Thoracic aorta (tissue), 2 donors: ENCODE results near the gene TULP3. TPM values are rescaled to one million over a fixed set of nuclear protein-coding genes. Genes with fewer than 3 reads are reported as not detected.

Source experiments
- ATAC-seq: fragments of 150-250 bp; one replicate; pipeline ENCODE4 v1.8.0; 2017; ENCODE audit warnings: low read depth; ENCODE audit not compliant: insufficient number of reproducible peaks, low FRiP score
- DNase-seq: peaks from one replicate; pipeline ENCODE4 v3.0.0-alpha.2; 2020; ENCODE audit warnings: low spot score
- H3K27ac ChIP-seq, 2 donors: fragments of 200-600 bp; sonication (generic); 1 replicate in 1 of 2; 2 replicates in 1 of 2; pipeline ENCODE4 v1.5.1; 2016; ENCODE audit warnings: mild to moderate bottlenecking in 2 of 2, moderate library complexity in 2 of 2
- H3K27me3 ChIP-seq: fragments of 200-600 bp; sonication (generic); replicated peaks from 2 replicates; pipeline ENCODE4 v1.6.0; 2016; ENCODE audit warnings: mild to moderate bottlenecking; ENCODE audit not compliant: insufficient read depth
- H3K36me3 ChIP-seq: fragments of 200-600 bp; sonication (generic); one replicate; pipeline ENCODE4 v1.5.1; 2016
- H3K4me1 ChIP-seq, 2 donors: fragments of 200-600 bp; sonication (generic); 1 replicate in 1 of 2; 2 replicates in 1 of 2; pipeline versions ENCODE4 v1.5.1 to v1.6.0; 2016; ENCODE audit warnings: low read depth in 2 of 2, mild to moderate bottlenecking in 1 of 2; ENCODE audit not compliant: control insufficient read depth in 1 of 2
- H3K4me3 ChIP-seq: fragments of 200-600 bp; sonication (generic); 2 replicates; pipeline ENCODE4 v1.5.1; 2016; ENCODE audit warnings: mild to moderate bottlenecking
- H3K9me3 ChIP-seq: fragments of 200-600 bp; sonication (generic); 2 replicates; pipeline ENCODE4 v1.5.1; 2016
- total RNA-seq, 2 donors: library from RNA; depleted of rRNA; stranded (reverse); fragments of >200 nt; gene quantifications; one replicate each; pipeline versions ENCODE4 v1.1.0 to v1.2.3, GENCODE V29; 2016
- TF ChIP-seq, protein P1 (sequence below): fragments of 200-600 bp; sonication (generic); IDR thresholded peaks from one replicate; pipeline ENCODE4 v1.5.1; 2019; ENCODE audit warnings: antibody characterized with exemption

TULP3 gene
- total RNA-seq, 2 donors from 2014 or later, result 28.4 to 30.8 TPM

DNA sequence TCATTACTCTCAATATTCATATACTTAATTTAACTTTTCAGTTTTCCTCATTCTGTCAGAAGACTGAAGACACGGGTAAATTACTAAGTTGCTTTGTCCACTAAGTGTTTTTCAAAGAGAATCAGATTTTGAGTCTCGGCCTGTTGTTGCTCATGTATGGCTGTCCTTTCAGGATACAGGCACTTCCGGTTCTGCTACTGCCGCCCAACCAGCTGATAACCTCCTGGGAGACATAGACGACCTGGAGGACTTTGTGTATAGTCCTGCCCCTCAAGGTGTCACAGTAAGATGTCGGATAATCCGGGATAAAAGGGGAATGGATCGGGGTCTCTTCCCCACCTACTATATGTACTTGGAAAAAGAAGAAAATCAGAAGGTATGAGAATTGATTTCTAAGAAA lies 40.2 kb downstream of the TULP3 start:
- DNase-seq (no peak), ATAC-seq (no peak)
- no peak overlapping the region for H3K27ac ChIP-seq
- no peaks in the 10 kb centered on the region for H3K4me1 ChIP-seq
- H3K4me3 ChIP-seq, result no peak overlapping the region
- peaks cover 34% of the 10 kb centered on the region for H3K36me3 ChIP-seq
- TF ChIP-seq, protein P1, sequence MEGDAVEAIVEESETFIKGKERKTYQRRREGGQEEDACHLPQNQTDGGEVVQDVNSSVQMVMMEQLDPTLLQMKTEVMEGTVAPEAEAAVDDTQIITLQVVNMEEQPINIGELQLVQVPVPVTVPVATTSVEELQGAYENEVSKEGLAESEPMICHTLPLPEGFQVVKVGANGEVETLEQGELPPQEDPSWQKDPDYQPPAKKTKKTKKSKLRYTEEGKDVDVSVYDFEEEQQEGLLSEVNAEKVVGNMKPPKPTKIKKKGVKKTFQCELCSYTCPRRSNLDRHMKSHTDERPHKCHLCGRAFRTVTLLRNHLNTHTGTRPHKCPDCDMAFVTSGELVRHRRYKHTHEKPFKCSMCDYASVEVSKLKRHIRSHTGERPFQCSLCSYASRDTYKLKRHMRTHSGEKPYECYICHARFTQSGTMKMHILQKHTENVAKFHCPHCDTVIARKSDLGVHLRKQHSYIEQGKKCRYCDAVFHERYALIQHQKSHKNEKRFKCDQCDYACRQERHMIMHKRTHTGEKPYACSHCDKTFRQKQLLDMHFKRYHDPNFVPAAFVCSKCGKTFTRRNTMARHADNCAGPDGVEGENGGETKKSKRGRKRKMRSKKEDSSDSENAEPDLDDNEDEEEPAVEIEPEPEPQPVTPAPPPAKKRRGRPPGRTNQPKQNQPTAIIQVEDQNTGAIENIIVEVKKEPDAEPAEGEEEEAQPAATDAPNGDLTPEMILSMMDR, result no peak
- H3K27me3 ChIP-seq, result no peaks in the 10 kb centered on the region
- no peaks in the 10 kb centered on the region for H3K9me3 ChIP-seq

DNA sequence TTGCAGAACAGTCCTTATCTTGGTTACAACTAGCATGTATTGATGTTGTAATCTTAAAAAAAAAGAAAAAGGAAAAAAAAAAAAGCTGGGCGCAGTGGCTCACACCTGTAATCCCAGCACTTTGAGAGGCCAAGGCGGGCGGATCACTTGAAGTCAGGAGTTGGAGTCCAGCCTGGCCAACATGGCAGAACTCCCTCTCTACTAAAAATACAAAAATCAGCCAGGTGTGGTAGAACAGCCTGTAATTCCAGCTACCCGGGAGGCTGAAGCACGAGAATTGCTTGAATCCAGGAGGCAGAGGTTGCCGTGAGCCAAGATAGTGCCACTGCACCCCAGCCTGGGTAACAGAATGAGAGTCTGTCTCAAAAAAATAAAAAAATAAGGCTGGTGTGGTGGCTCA lies 42.9 kb downstream of the TULP3 start:
- no peak for DNase-seq
- TF ChIP-seq, protein P1, result no peak
- Histone ChIP-seq H3K27me3 (no peaks in the 10 kb centered on the region), H3K4me3 (no peak overlapping the region), H3K36me3 (peaks cover 47% of the 10 kb centered on the region), H3K27ac (no peak overlapping the region), H3K9me3 (no peaks in the 10 kb centered on the region), H3K4me1 (no peaks in the 10 kb centered on the region)
- no peak for ATAC-seq

DNA sequence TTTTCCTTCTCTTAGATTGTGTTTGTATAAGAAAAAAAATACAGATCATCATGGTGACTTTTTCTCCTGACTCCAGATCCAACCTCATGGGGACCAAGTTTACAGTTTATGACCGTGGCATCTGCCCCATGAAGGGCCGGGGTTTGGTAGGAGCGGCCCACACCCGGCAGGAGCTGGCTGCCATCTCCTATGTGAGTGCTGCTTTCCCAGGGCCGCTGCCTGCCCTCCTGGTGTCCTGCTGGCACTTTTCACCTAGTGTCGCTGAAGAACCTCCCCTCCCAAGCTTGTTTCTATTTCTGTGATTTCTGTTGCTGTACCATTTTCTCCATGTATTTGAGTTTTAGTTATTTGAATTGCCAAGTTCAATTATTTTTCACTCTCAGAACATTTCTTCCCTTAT lies 43.7 kb downstream of the TULP3 start:
- TF ChIP-seq, protein P1, result no peak
- Histone ChIP-seq H3K4me1 (no peaks in the 10 kb centered on the region), H3K27me3 (no peaks in the 10 kb centered on the region), H3K36me3 (peaks cover 47% of the 10 kb centered on the region), H3K4me3 (no peak overlapping the region), H3K27ac (no peak overlapping the region), H3K9me3 (no peaks in the 10 kb centered on the region)
- no peak for ATAC-seq
- no peak for DNase-seq

DNA sequence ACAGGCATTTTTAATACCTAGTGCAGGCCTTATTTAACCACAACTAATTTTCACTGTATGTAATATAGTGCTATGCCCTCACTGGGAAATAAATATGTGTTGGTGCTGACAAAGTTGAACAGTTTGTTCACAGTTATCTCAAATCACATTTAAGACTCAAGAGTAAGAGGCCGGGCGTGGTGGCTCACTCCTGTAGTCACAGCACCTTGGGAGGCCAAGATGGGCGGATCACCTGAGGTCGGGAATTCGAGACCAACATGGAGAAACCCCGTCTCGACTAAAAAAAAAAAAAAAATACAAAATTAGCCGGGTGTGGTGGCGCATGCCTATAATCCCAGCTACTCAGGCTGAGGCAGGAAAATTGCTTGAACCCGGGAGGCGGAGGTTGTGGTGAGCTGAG lies 45.6 kb downstream of the TULP3 start:
- H3K27me3 ChIP-seq, result no peaks in the 10 kb centered on the region
- H3K4me1 ChIP-seq, result no peaks in the 10 kb centered on the region
- H3K9me3 ChIP-seq, result no peaks in the 10 kb centered on the region
- no peak overlapping the region for H3K27ac ChIP-seq
- no peak for ATAC-seq
- H3K36me3 ChIP-seq, result peaks cover 38% of the 10 kb centered on the region
- TF ChIP-seq, protein P1, result no peak
- H3K4me3 ChIP-seq, result no peak overlapping the region
- DNase-seq, result no peak

DNA sequence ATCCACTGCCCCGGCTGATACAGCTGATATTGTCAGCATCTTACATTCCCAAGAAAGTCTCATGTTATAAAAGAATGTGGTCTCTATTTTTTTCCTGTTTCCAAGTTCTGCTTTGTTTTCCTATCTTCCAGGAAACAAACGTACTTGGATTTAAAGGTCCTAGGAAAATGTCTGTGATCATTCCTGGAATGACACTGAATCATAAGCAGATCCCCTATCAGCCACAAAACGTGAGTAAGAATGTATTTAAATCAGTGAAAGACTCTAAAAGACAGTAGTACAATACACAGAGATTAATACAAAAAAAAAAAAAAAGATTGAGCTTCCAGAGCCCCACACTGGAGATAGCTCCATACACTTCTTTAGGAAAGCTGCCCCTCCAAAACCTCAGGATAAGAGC lies 46.8 kb downstream of the TULP3 start:
- Histone ChIP-seq H3K36me3 (peaks cover 29% of the 10 kb centered on the region), H3K27ac (no peak overlapping the region), H3K27me3 (no peaks in the 10 kb centered on the region), H3K4me1 (no peaks in the 10 kb centered on the region), H3K9me3 (no peaks in the 10 kb centered on the region), H3K4me3 (no peak overlapping the region)
- no peak for DNase-seq
- TF ChIP-seq, protein P1, result no peak
- ATAC-seq, result no peak
